ENCODE results near the gene ADAM10.
A peak's percentile ranks its signal among the peaks of the same experiment; 100 is the strongest.

Gene ADAM10

GRCh38 chr15:58549013-58549784, 200.3 kb downstream of the ADAM10 start:
- no peak for DNase-seq

- DNase-seq, result no peak
Measured at GRCh38 chr15:58548308-58549012, 201.0 kb downstream of the ADAM10 start.

- no peak for DNase-seq
Measured at GRCh38 chr15:58547628-58548307, 201.7 kb downstream of the ADAM10 start.

GRCh38 chr15:58546635-58547627, 202.6 kb downstream of the ADAM10 start:
- DNase-seq, result no peak

- no peak for DNase-seq
Measured at GRCh38 chr15:58546066-58546591, 203.4 kb downstream of the ADAM10 start.

GRCh38 chr15:58545307-58546065, 204.0 kb downstream of the ADAM10 start:
- peak in 1 of 2 donors; percentile 27 for DNase-seq

GRCh38 chr15:58544756-58545155, 204.8 kb downstream of the ADAM10 start:
- DNase-seq, result no peak

- DNase-seq, result no peak
Measured at GRCh38 chr15:58543664-58544335, 205.7 kb downstream of the ADAM10 start.

GRCh38 chr15:58541410-58542087, 208.0 kb downstream of the ADAM10 start:
- no peak for DNase-seq

- DNase-seq, result no peak
Measured at GRCh38 chr15:58539548-58539947, 210.0 kb downstream of the ADAM10 start.

- no peak for DNase-seq
Measured at GRCh38 chr15:58538901-58539300, 210.6 kb downstream of the ADAM10 start.
